ENCODE data around the gene EMX2.
"Not testable (repeated sequence)": the region's sequence is repeated elsewhere in the genome, so short reads cannot be mapped to it uniquely, and the experiment has no call there.

The EMX2 gene

GRCh38 chr10:117562896-117563737, 20.6 kb downstream of the EMX2 start:
- DNase-seq = no peak

- DNase-seq = no peak
Observed at GRCh38 chr10:117563780-117564179, 21.2 kb downstream of the EMX2 start.

GRCh38 chr10:117565068-117565467, 22.5 kb downstream of the EMX2 start:
- no peak for DNase-seq

GRCh38 chr10:117568334-117568733, 25.8 kb downstream of the EMX2 start:
- DNase-seq = no peak

- DNase-seq = no peak
Observed at GRCh38 chr10:117569610-117570390, 27.3 kb downstream of the EMX2 start.

- no peak for DNase-seq
Observed at GRCh38 chr10:117570880-117571279, 28.3 kb downstream of the EMX2 start.

- no peak for DNase-seq
Observed at GRCh38 chr10:117574498-117575146, 32.1 kb downstream of the EMX2 start.

GRCh38 chr10:117578490-117578889, 35.9 kb downstream of the EMX2 start:
- DNase-seq = no peak

GRCh38 chr10:117578999-117579590, 36.5 kb downstream of the EMX2 start:
- DNase-seq = no peak

GRCh38 chr10:117581961-117582360, 39.4 kb downstream of the EMX2 start:
- no peak for DNase-seq

GRCh38 chr10:117584831-117585230, 42.3 kb downstream of the EMX2 start:
- not testable (repeated sequence) for DNase-seq

GRCh38 chr10:117587036-117587435, 44.5 kb downstream of the EMX2 start:
- no peak for DNase-seq

- DNase-seq = no peak
Observed at GRCh38 chr10:117590101-117590875, 47.7 kb downstream of the EMX2 start.

GRCh38 chr10:117591043-117591442, 48.5 kb downstream of the EMX2 start:
- DNase-seq = no peak

GRCh38 chr10:117594722-117595121, 52.2 kb downstream of the EMX2 start:
- DNase-seq = no peak

GRCh38 chr10:117596706-117597105, 54.2 kb downstream of the EMX2 start:
- no peak for DNase-seq

- DNase-seq = no peak
Observed at GRCh38 chr10:117597216-117597615, 54.7 kb downstream of the EMX2 start.
